ENCODE results near the gene TAGAP. TPM values are rescaled to one million over a fixed set of nuclear protein-coding genes. Genes with fewer than 3 reads are reported as not detected.

TAGAP gene
- 0.05 and 0.10 TPM in 2 replicates for total RNA-seq
- 0.16 TPM for polyA plus RNA-seq (2012)

- no peak for DNase-seq (ENCODE audit: low read depth)
Observed at GRCh38 chr6:159044899-159045727, at the start of gene TAGAP. TSS of gene TAGAP (minus strand) at chr6:159044991. CDS start at chr6:159044146, 845 bp downstream.

- peak; percentile 38 for DNase-seq (ENCODE audit: low read depth)
Observed at GRCh38 chr6:159093609-159094443, 49.0 kb upstream of the TAGAP start.

- no peak for DNase-seq (ENCODE audit: low read depth)
Observed at GRCh38 chr6:159092631-159093030, 47.8 kb upstream of the TAGAP start.

GRCh38 chr6:159090530-159091480 is 46.0 kb upstream of the TAGAP start:
- DNase-seq (ENCODE audit: low read depth) = no peak

GRCh38 chr6:159089909-159090308 is 45.1 kb upstream of the TAGAP start:
- no peak for DNase-seq (ENCODE audit: low read depth)

GRCh38 chr6:159089443-159089842 is 44.7 kb upstream of the TAGAP start:
- DNase-seq (ENCODE audit: low read depth) = no peak

GRCh38 chr6:159086033-159086618 is 41.3 kb upstream of the TAGAP start:
- peak; percentile 47 for DNase-seq (ENCODE audit: low read depth)

- no peak for DNase-seq (ENCODE audit: low read depth)
Observed at GRCh38 chr6:159085396-159085895, 40.7 kb upstream of the TAGAP start.

- peak; percentile 38 for DNase-seq (ENCODE audit: low read depth)
Observed at GRCh38 chr6:159084493-159085091, 39.8 kb upstream of the TAGAP start.

GRCh38 chr6:159083146-159083545 is 38.4 kb upstream of the TAGAP start:
- no peak for DNase-seq (ENCODE audit: low read depth)

GRCh38 chr6:159082039-159082815 is 37.4 kb upstream of the TAGAP start:
- no peak for DNase-seq (ENCODE audit: low read depth)

GRCh38 chr6:159080217-159080976 is 35.6 kb upstream of the TAGAP start:
- DNase-seq (ENCODE audit: low read depth) = no peak

- DNase-seq (ENCODE audit: low read depth) = no peak
Observed at GRCh38 chr6:159079367-159079766, 34.6 kb upstream of the TAGAP start.

GRCh38 chr6:159077123-159077522 is 32.3 kb upstream of the TAGAP start:
- no peak for DNase-seq (ENCODE audit: low read depth)

GRCh38 chr6:159075506-159076228 is 30.9 kb upstream of the TAGAP start:
- DNase-seq (ENCODE audit: low read depth) = no peak

GRCh38 chr6:159074876-159075275 is 30.1 kb upstream of the TAGAP start:
- DNase-seq (ENCODE audit: low read depth) = no peak

- DNase-seq (ENCODE audit: low read depth) = peak; percentile 65
Observed at GRCh38 chr6:159074120-159074684, 29.4 kb upstream of the TAGAP start.
